Neural cell (in vitro differentiated cells): ENCODE data around the gene MRPL34. TPM values are rescaled to one million over a fixed set of nuclear protein-coding genes. Genes with fewer than 3 reads are reported as not detected.

Source experiments
- H2AFZ ChIP-seq: fragments of 200-600, 300-800 bp; sonication (generic), shearing (Covaris generic); 2 replicates; pipeline ENCODE4 v1.6.0; 2014; ENCODE audit warnings: low read depth, mild to moderate bottlenecking, antibody characterized with exemption, low read length, moderate library complexity
- H3F3A ChIP-seq: fragments of 200-600 bp; shearing (Covaris generic); 2 replicates; pipeline ENCODE4 v1.6.1; 2016; ENCODE audit warnings: mild to moderate bottlenecking, moderate library complexity, mixed read lengths, antibody characterized with exemption, low read length; ENCODE audit not compliant: insufficient read depth, poor library complexity, severe bottlenecking
- H3K27ac ChIP-seq: fragments of 200-600, 300-800 bp; sonication (generic), shearing (Covaris generic); 2 replicates; pipeline ENCODE4 v1.5.1; 2014; ENCODE audit warnings: mild to moderate bottlenecking, low read length, moderate library complexity
- H3K27me3 ChIP-seq: fragments of 300-800, 200-600 bp; sonication (generic), shearing (Covaris generic); 2 replicates; pipeline ENCODE4 v1.6.0; 2014; ENCODE audit warnings: mild to moderate bottlenecking, low read depth, low read length, moderate library complexity; ENCODE audit not compliant: insufficient read depth
- H3K36me3 ChIP-seq: fragments of 300-800, 200-600 bp; sonication (generic), shearing (Covaris generic); 2 replicates; pipeline ENCODE4 v1.5.1; 2014; ENCODE audit warnings: mild to moderate bottlenecking, antibody characterized with exemption, low read length, moderate library complexity; ENCODE audit not compliant: insufficient read depth
- H3K4me2 ChIP-seq: fragments of 300-800, 200-600 bp; sonication (generic), shearing (Covaris generic); 2 replicates; pipeline ENCODE4 v1.6.0; 2014; ENCODE audit warnings: mild to moderate bottlenecking, low read length
- H3K4me3 ChIP-seq: fragments of 300-800, 200-600 bp; sonication (generic), shearing (Covaris generic); 2 replicates; pipeline ENCODE4 v1.5.1; 2014; ENCODE audit warnings: mild to moderate bottlenecking, low read length, moderate library complexity
- H3K79me2 ChIP-seq: fragments of 200-600 bp; shearing (Covaris generic); replicated peaks from 2 replicates; pipeline ENCODE4 v1.6.0; 2014; ENCODE audit warnings: mild to moderate bottlenecking, low read length, moderate library complexity; ENCODE audit not compliant: insufficient read depth
- H3K9ac ChIP-seq: fragments of 300-800, 200-600 bp; sonication (generic), shearing (Covaris generic); 2 replicates; pipeline ENCODE4 v1.6.1; 2016; ENCODE audit warnings: mild to moderate bottlenecking, low read length, mixed read lengths
- H3K9me2 ChIP-seq: fragments of 200-600 bp; shearing (Covaris generic); 2 replicates; pipeline ENCODE4 v1.6.1; 2016; ENCODE audit warnings: mild to moderate bottlenecking, low read length, mixed read lengths; ENCODE audit not compliant: insufficient read depth
- H3K9me3 ChIP-seq: fragments of 200-600, 300-800 bp; sonication (generic), shearing (Covaris generic); 2 replicates; pipeline ENCODE4 v1.6.1; 2016; ENCODE audit warnings: mild to moderate bottlenecking, mixed run types, low read length, moderate library complexity, mixed read lengths
- H4K20me1 ChIP-seq: fragments of 200-600 bp; shearing (Covaris generic); 2 replicates; pipeline ENCODE4 v1.6.1; 2016; ENCODE audit warnings: mild to moderate bottlenecking, mixed run types; ENCODE audit not compliant: insufficient read depth
- EP300 ChIP-seq: fragments of 450-650 bp; conservative IDR thresholded peaks from 2 replicates; pipeline ENCODE4 v1.6.1; 2014; ENCODE audit warnings: antibody characterized with exemption, mild to moderate bottlenecking, moderate library complexity; ENCODE audit not compliant: poor library complexity, severe bottlenecking
- EZH2 ChIP-seq: fragments of 200-600, 300-800 bp; shearing (Covaris generic), sonication (generic); IDR thresholded peaks from 2 replicates; pipeline ENCODE4 v1.6.1; 2014; ENCODE audit warnings: antibody characterized with exemption, low read length, borderline replicate concordance, mild to moderate bottlenecking; ENCODE audit not compliant: insufficient read depth, poor library complexity, severe bottlenecking
- MXI1 ChIP-seq: fragments of 450-650 bp; conservative IDR thresholded peaks from 2 replicates; pipeline ENCODE4 v1.6.1; 2014; ENCODE audit warnings: antibody characterized with exemption, mild to moderate bottlenecking; ENCODE audit not compliant: poor library complexity, severe bottlenecking
- RAD21 ChIP-seq: fragments of 450-650 bp; conservative IDR thresholded peaks from 2 replicates; pipeline ENCODE4 v1.6.1; 2014; ENCODE audit warnings: antibody characterized with exemption, mild to moderate bottlenecking, moderate library complexity
- SMC3 ChIP-seq: fragments of 450-650 bp; conservative IDR thresholded peaks from 2 replicates; pipeline ENCODE4 v1.6.1; 2014; ENCODE audit warnings: antibody characterized with exemption, mild to moderate bottlenecking, moderate library complexity; ENCODE audit not compliant: poor library complexity
- TAF1 ChIP-seq: IDR thresholded peaks from 2 replicates; pipeline ENCODE4 v1.6.1; 2012; ENCODE audit warnings: low read depth
- polyA plus RNA-seq: library from polyadenylated mRNA; depleted of rRNA; stranded (reverse); fragments of >200 nt; gene quantifications from 2 replicates; pipeline ENCODE4 v1.2.3, GENCODE V29; 2014
- TF ChIP-seq, protein P1 (sequence below): IDR thresholded peaks from 2 replicates; pipeline ENCODE4 v1.6.1; 2012; ENCODE audit warnings: borderline replicate concordance
- TF ChIP-seq, protein P2 (sequence below): fragments of 450-650 bp; IDR thresholded peaks from 2 replicates; pipeline ENCODE4 v1.5.1; 2014; ENCODE audit warnings: antibody characterized with exemption, mild to moderate bottlenecking, moderate library complexity; ENCODE audit not compliant: poor library complexity, severe bottlenecking

Gene MRPL34
- polyA plus RNA-seq, 1 donor from 2014 or later, result 61.7 TPM

DNA sequence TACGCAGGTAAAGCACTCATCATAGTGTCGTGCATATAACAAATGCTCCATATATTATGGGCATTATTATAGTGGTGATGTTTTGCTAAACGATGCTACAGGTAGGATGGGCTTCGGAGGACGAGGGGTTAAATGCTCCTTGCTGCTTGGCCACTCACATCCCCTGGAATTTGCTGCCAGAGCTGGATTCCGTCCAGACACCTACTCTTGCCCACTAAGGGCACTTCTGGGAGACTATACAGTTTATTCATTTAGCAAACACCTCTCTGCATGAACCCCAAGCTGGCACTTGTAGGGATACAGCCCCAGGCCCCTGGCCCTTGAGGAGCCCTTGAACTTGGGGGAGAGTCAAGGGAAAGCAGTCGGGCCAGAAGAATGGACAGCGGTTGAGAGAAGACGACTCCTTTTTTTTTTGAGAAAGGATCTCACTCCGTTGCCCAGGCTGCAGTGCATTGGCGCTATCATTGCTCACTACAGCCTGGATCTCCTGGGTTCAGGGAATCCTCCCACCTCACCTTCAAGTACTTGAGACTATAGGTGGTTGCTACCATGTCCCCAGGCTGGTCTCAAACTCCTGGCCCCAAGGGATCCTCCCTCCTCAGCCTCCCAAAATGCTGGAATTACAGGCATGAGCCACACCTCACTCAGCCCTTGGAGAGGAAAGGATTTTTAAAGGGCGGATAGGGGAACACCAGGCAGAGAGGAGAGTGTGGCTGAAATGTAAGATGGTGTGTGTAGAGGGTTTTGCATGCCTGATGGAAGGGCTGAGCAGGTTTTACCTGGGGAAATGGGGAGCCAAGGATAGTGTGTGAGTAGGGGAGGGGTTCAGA, 1.1 kb upstream of the MRPL34 start:
- H3K4me3 ChIP-seq, result peak overlapping the region; percentile 92
- H3K4me2 ChIP-seq, result no peak overlapping the region

DNA sequence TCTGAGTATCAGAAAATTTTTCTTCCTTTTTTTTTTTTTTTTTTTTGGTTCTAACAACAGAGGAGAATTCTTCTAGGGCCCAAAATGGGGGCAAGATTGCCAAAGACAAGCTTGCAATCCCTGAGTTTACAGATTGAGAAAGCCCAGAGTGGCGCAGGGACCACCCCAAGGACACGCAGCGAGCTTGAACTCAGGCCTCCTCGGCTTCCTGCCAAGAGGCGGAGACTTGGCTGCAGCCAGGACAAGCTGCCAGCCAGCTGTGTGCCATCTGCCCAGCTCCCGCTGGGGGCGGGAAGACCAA, 506 bp upstream of the MRPL34 start:
- TF ChIP-seq EZH2 (no peak), RAD21 (no peak)
- H3K27me3 ChIP-seq, result no peaks in the 10 kb centered on the region
- H3K9me2 ChIP-seq, result no peaks in the 10 kb centered on the region
- H4K20me1 ChIP-seq, result no peaks in the 10 kb centered on the region
- H3K9ac ChIP-seq, result peak overlapping the region; percentile 52
- no peaks in the 10 kb centered on the region for H3K36me3 ChIP-seq
- H3K4me3 ChIP-seq, result peak overlapping the region; percentile 92
- H3K79me2 ChIP-seq, result peaks cover 7% of the 10 kb centered on the region
- peak overlapping the region; percentile 30 for H3K27ac ChIP-seq
- peak overlapping the region; percentile 64 for H3K4me2 ChIP-seq
- no peaks in the 10 kb centered on the region for H3F3A ChIP-seq
- no peaks in the 10 kb centered on the region for H3K9me3 ChIP-seq
- H2AFZ ChIP-seq, result peak overlapping the region; percentile 48

More for the DNA sequence above, 1.1 kb upstream of the MRPL34 start:
- no peaks in the 10 kb centered on the region for H3F3A ChIP-seq
- H3K9me3 ChIP-seq, result no peaks in the 10 kb centered on the region
- no peaks in the 10 kb centered on the region for H3K27me3 ChIP-seq
- H4K20me1 ChIP-seq, result no peaks in the 10 kb centered on the region
- H3K36me3 ChIP-seq, result no peaks in the 10 kb centered on the region
- H3K9me2 ChIP-seq, result no peaks in the 10 kb centered on the region
- H3K79me2 ChIP-seq, result peaks cover 1% of the 10 kb centered on the region
- no peak overlapping the region for H3K27ac ChIP-seq
- H3K9ac ChIP-seq, result no peak overlapping the region
- H2AFZ ChIP-seq, result no peak overlapping the region
- TF ChIP-seq EP300, result no peak
- TF ChIP-seq SMC3, result no peak
- no peak for TF ChIP-seq TAF1
- no peak for TF ChIP-seq EZH2
- TF ChIP-seq, protein P1, sequence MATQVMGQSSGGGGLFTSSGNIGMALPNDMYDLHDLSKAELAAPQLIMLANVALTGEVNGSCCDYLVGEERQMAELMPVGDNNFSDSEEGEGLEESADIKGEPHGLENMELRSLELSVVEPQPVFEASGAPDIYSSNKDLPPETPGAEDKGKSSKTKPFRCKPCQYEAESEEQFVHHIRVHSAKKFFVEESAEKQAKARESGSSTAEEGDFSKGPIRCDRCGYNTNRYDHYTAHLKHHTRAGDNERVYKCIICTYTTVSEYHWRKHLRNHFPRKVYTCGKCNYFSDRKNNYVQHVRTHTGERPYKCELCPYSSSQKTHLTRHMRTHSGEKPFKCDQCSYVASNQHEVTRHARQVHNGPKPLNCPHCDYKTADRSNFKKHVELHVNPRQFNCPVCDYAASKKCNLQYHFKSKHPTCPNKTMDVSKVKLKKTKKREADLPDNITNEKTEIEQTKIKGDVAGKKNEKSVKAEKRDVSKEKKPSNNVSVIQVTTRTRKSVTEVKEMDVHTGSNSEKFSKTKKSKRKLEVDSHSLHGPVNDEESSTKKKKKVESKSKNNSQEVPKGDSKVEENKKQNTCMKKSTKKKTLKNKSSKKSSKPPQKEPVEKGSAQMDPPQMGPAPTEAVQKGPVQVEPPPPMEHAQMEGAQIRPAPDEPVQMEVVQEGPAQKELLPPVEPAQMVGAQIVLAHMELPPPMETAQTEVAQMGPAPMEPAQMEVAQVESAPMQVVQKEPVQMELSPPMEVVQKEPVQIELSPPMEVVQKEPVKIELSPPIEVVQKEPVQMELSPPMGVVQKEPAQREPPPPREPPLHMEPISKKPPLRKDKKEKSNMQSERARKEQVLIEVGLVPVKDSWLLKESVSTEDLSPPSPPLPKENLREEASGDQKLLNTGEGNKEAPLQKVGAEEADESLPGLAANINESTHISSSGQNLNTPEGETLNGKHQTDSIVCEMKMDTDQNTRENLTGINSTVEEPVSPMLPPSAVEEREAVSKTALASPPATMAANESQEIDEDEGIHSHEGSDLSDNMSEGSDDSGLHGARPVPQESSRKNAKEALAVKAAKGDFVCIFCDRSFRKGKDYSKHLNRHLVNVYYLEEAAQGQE, result no peak
- TF ChIP-seq RAD21, result no peak
- no peak for TF ChIP-seq MXI1
- TF ChIP-seq, protein P2, sequence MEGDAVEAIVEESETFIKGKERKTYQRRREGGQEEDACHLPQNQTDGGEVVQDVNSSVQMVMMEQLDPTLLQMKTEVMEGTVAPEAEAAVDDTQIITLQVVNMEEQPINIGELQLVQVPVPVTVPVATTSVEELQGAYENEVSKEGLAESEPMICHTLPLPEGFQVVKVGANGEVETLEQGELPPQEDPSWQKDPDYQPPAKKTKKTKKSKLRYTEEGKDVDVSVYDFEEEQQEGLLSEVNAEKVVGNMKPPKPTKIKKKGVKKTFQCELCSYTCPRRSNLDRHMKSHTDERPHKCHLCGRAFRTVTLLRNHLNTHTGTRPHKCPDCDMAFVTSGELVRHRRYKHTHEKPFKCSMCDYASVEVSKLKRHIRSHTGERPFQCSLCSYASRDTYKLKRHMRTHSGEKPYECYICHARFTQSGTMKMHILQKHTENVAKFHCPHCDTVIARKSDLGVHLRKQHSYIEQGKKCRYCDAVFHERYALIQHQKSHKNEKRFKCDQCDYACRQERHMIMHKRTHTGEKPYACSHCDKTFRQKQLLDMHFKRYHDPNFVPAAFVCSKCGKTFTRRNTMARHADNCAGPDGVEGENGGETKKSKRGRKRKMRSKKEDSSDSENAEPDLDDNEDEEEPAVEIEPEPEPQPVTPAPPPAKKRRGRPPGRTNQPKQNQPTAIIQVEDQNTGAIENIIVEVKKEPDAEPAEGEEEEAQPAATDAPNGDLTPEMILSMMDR, result no peak
